PC-9 (cell line): ENCODE results near the gene TMEM9.

Source experiments
- EZH2 ChIP-seq: fragments of 200-600 bp; sonication (generic); IDR thresholded peaks from 2 replicates; pipeline ENCODE4 v1.8.0; 2017; ENCODE audit warnings: antibody characterized with exemption, low read depth
- TF ChIP-seq, protein P1 (sequence below): fragments of 200-600 bp; sonication (generic); conservative IDR thresholded peaks from 2 replicates; pipeline ENCODE4 v1.6.1; 2017; ENCODE audit warnings: mixed run types, antibody characterized with exemption, mild to moderate bottlenecking, moderate library complexity

DNA sequence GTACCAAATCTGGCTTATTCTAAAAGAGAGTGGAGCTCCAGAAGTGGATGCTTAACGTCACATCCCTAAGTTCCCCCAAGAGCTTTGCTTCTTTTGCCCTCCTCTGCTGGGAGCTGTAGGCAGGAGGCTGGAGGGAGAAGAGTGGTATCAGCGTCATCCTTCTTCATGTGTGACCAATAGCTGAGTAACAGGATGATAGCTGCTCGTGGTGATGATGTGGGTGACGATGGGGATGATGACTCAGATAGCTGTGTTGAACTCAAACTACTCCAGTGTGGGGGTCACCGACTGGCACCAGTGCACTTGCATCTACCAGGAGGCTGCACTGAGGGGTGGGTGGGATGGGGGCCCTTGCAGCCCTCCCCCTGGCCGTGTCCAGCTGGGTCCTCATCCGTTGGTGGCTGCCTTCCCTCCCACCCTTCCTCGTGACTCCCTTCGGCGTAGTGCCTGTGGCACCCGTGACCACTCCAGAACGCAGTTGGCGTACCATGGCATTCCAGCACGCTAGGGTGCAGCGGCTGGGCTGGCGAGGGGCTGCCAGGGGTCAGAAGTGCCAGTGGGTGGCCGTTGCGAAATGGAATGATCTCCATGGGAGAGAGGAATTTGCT, 37.5 kb upstream of the TMEM9 start:
- no peak for TF ChIP-seq EZH2
- TF ChIP-seq, protein P1, sequence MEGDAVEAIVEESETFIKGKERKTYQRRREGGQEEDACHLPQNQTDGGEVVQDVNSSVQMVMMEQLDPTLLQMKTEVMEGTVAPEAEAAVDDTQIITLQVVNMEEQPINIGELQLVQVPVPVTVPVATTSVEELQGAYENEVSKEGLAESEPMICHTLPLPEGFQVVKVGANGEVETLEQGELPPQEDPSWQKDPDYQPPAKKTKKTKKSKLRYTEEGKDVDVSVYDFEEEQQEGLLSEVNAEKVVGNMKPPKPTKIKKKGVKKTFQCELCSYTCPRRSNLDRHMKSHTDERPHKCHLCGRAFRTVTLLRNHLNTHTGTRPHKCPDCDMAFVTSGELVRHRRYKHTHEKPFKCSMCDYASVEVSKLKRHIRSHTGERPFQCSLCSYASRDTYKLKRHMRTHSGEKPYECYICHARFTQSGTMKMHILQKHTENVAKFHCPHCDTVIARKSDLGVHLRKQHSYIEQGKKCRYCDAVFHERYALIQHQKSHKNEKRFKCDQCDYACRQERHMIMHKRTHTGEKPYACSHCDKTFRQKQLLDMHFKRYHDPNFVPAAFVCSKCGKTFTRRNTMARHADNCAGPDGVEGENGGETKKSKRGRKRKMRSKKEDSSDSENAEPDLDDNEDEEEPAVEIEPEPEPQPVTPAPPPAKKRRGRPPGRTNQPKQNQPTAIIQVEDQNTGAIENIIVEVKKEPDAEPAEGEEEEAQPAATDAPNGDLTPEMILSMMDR: no peak
